PC-3 (cell line): ENCODE measurements around the gene ATE1.

ENCODE experiments used
- CTCF ChIP-seq: fragments of 300-600 bp; sonication (generic); conservative IDR thresholded peaks from 2 replicates; pipeline ENCODE4 v1.5.1; 2017; ENCODE audit warnings: antibody characterized with exemption, low read depth, mild to moderate bottlenecking, low read length
- EZH2 ChIP-seq: fragments of 300-600 bp; sonication (generic); IDR thresholded peaks from one replicate; pipeline ENCODE4 v1.6.1; 2017; ENCODE audit warnings: antibody characterized with exemption, mild to moderate bottlenecking, low read length; ENCODE audit not compliant: unreplicated experiment
- EZH2phosphoT487 ChIP-seq: fragments of 300-600 bp; sonication (generic); IDR thresholded peaks from 2 replicates; pipeline ENCODE4 v1.6.1; 2018; ENCODE audit warnings: mild to moderate bottlenecking, antibody characterized with exemption, low read length, borderline replicate concordance

GRCh38 chr10:121974535-121975294 lies 46.9 kb upstream of the ATE1 start, which contains the start of gene NSMCE4A:
- TF ChIP-seq EZH2 = no peak
- TF ChIP-seq CTCF = peak; percentile 72
- TF ChIP-seq EZH2phosphoT487 = no peak
